Mammary epithelial cell (primary cell): ENCODE measurements around the gene RASGRF2.

Source experiments
- EZH2 ChIP-seq: IDR thresholded peaks from 2 replicates; pipeline ENCODE4 v1.6.1; 2012; ENCODE audit warnings: low read length, inconsistent platforms, borderline replicate concordance
- TF ChIP-seq, protein P1 (sequence below), 2 donors: IDR thresholded peaks in 1 of 2; conservative IDR thresholded peaks in 1 of 2; 2 replicates each; pipeline ENCODE4 v1.5.1; 2011 to 2012; ENCODE audit warnings: inconsistent platforms in 2 of 2, low read length in 2 of 2, mild to moderate bottlenecking in 2 of 2, control low read depth in 1 of 2, low read depth in 1 of 2; ENCODE audit not compliant: insufficient read depth in 1 of 2; ENCODE audit errors: extremely low read depth in 1 of 2

GRCh38 chr5:81167544-81167943, 207.4 kb downstream of the RASGRF2 start:
- TF ChIP-seq, protein P1, sequence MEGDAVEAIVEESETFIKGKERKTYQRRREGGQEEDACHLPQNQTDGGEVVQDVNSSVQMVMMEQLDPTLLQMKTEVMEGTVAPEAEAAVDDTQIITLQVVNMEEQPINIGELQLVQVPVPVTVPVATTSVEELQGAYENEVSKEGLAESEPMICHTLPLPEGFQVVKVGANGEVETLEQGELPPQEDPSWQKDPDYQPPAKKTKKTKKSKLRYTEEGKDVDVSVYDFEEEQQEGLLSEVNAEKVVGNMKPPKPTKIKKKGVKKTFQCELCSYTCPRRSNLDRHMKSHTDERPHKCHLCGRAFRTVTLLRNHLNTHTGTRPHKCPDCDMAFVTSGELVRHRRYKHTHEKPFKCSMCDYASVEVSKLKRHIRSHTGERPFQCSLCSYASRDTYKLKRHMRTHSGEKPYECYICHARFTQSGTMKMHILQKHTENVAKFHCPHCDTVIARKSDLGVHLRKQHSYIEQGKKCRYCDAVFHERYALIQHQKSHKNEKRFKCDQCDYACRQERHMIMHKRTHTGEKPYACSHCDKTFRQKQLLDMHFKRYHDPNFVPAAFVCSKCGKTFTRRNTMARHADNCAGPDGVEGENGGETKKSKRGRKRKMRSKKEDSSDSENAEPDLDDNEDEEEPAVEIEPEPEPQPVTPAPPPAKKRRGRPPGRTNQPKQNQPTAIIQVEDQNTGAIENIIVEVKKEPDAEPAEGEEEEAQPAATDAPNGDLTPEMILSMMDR (conservative IDR thresholded peaks at IDR 0.05 in 1 of 2, IDR thresholded peaks at IDR 0.05 in 1 of 2; ENCODE audit: extremely low read depth in 1 of 2, insufficient read depth in 1 of 2, low read depth in 1 of 2, low read length in 2 of 2), result no peak
- TF ChIP-seq EZH2, result no peak
